ENCODE results near the gene TSC22D3. TPM values are rescaled to one million over a fixed set of nuclear protein-coding genes. Genes with fewer than 3 reads are reported as not detected.

The TSC22D3 gene
- total RNA-seq, 1 donor from 2014 or later: 39.6 TPM

Other genes starting within 250 kb of the TSC22D3 start
- 22.9 TPM for gene PRPS1, start 147.3 kb downstream of the TSC22D3 start, total RNA-seq
- gene NCBP2L, start 1.9 kb upstream of the TSC22D3 start, total RNA-seq: not detected
- 10.0 TPM for gene MID2, start 50.1 kb upstream of the TSC22D3 start, total RNA-seq
- not detected for gene TEX13B, start 206.6 kb upstream of the TSC22D3 start, total RNA-seq

Measured in occipital lobe (tissue), 1 donor.